IPS-20b (cell line): ENCODE data around the gene SMYD3.

Experiments used
- H3K27ac ChIP-seq: one replicate; pipeline ENCODE4 v1.5.1; 2013; ENCODE audit warnings: low read length
- H3K27me3 ChIP-seq: 2 replicates; pipeline ENCODE4 v1.6.1; 2013; ENCODE audit warnings: mild to moderate bottlenecking, low read length, inconsistent platforms; ENCODE audit not compliant: insufficient read depth
- H3K36me3 ChIP-seq: 2 replicates; pipeline ENCODE4 v1.6.1; 2013; ENCODE audit warnings: low read depth, mild to moderate bottlenecking, inconsistent platforms, low read length, moderate library complexity; ENCODE audit not compliant: insufficient read depth
- H3K4me1 ChIP-seq: 2 replicates; pipeline ENCODE4 v1.6.1; 2013; ENCODE audit warnings: mild to moderate bottlenecking, control low read depth, inconsistent platforms, low read length, moderate library complexity; ENCODE audit not compliant: insufficient read depth
- H3K4me3 ChIP-seq: 2 replicates; pipeline ENCODE4 v1.5.1; 2013; ENCODE audit warnings: mild to moderate bottlenecking, low read length, inconsistent platforms
- H3K9ac ChIP-seq: 2 replicates; pipeline ENCODE4 v1.6.1; 2013; ENCODE audit warnings: low read depth, mild to moderate bottlenecking, inconsistent platforms, low read length, moderate library complexity
- H3K9me3 ChIP-seq: 2 replicates; pipeline ENCODE4 v1.6.1; 2013; ENCODE audit warnings: mild to moderate bottlenecking, low read depth, low read length, inconsistent platforms; ENCODE audit not compliant: insufficient read depth

The SMYD3 gene

GRCh38 chr1:246398126-246398813, 108.8 kb downstream of the SMYD3 start:
- no peaks in the 10 kb centered on the region for H3K36me3 ChIP-seq
- H3K27ac ChIP-seq, result no peak overlapping the region
- H3K27me3 ChIP-seq, result no peaks in the 10 kb centered on the region
- no peak overlapping the region for H3K9ac ChIP-seq
- H3K4me1 ChIP-seq, result no peaks in the 10 kb centered on the region
- H3K4me3 ChIP-seq, result no peak overlapping the region
- no peaks in the 10 kb centered on the region for H3K9me3 ChIP-seq

- Histone ChIP-seq H3K9ac (no peak overlapping the region), H3K27ac (no peak overlapping the region), H3K27me3 (no peaks in the 10 kb centered on the region), H3K36me3 (no peaks in the 10 kb centered on the region), H3K4me3 (no peak overlapping the region), H3K9me3 (no peaks in the 10 kb centered on the region), H3K4me1 (no peaks in the 10 kb centered on the region)
Observed at GRCh38 chr1:246397046-246397445, 110.0 kb downstream of the SMYD3 start.

- no peaks in the 10 kb centered on the region for H3K36me3 ChIP-seq
- 0 out of 2 replicates have a peak, but pooled peaks cover 6% of the 10 kb centered on the region for H3K9me3 ChIP-seq
- H3K27ac ChIP-seq, result no peak overlapping the region
- H3K4me3 ChIP-seq, result no peak overlapping the region
- no peaks in the 10 kb centered on the region for H3K4me1 ChIP-seq
- H3K9ac ChIP-seq, result no peak overlapping the region
- no peaks in the 10 kb centered on the region for H3K27me3 ChIP-seq
Observed at GRCh38 chr1:246396322-246396721, 110.8 kb downstream of the SMYD3 start.

GRCh38 chr1:246394121-246394520, 113.0 kb downstream of the SMYD3 start:
- Histone ChIP-seq H3K4me1 (no peaks in the 10 kb centered on the region), H3K27me3 (no peaks in the 10 kb centered on the region), H3K9me3 (peaks cover 14% of the 10 kb centered on the region; the same call in 1 of the 2 replicates), H3K4me3 (no peak overlapping the region), H3K36me3 (no peaks in the 10 kb centered on the region; the same call in 1 of the 2 replicates), H3K27ac (no peak overlapping the region), H3K9ac (no peak overlapping the region)

GRCh38 chr1:246390855-246391254, 116.2 kb downstream of the SMYD3 start:
- H3K36me3 ChIP-seq, result no peaks in the 10 kb centered on the region; the same call in 1 of the 2 replicates
- H3K9ac ChIP-seq, result no peak overlapping the region
- H3K9me3 ChIP-seq, result peaks cover 14% of the 10 kb centered on the region; the same call in 1 of the 2 replicates
- H3K4me1 ChIP-seq, result no peaks in the 10 kb centered on the region
- H3K4me3 ChIP-seq, result no peak overlapping the region
- H3K27me3 ChIP-seq, result no peaks in the 10 kb centered on the region
- no peak overlapping the region for H3K27ac ChIP-seq

GRCh38 chr1:246384616-246385015, 122.5 kb downstream of the SMYD3 start:
- Histone ChIP-seq H3K4me1 (peaks cover 4% of the 10 kb centered on the region; the same call in 1 of the 2 replicates), H3K9ac (no peak overlapping the region), H3K27ac (no peak overlapping the region), H3K36me3 (no peaks in the 10 kb centered on the region), H3K9me3 (no peaks in the 10 kb centered on the region), H3K4me3 (no peak overlapping the region), H3K27me3 (no peaks in the 10 kb centered on the region)

- peaks cover 4% of the 10 kb centered on the region; the same call in 1 of the 2 replicates for H3K4me1 ChIP-seq
- no peaks in the 10 kb centered on the region for H3K9me3 ChIP-seq
- H3K27ac ChIP-seq, result no peak overlapping the region
- H3K9ac ChIP-seq, result no peak overlapping the region
- no peaks in the 10 kb centered on the region for H3K27me3 ChIP-seq
- no peak overlapping the region for H3K4me3 ChIP-seq
- H3K36me3 ChIP-seq, result no peaks in the 10 kb centered on the region
Observed at GRCh38 chr1:246383791-246384190, 123.3 kb downstream of the SMYD3 start.

GRCh38 chr1:246383239-246383589, 123.9 kb downstream of the SMYD3 start:
- Histone ChIP-seq H3K4me1 (peaks cover 4% of the 10 kb centered on the region; the same call in 1 of the 2 replicates), H3K27me3 (no peaks in the 10 kb centered on the region), H3K9ac (no peak overlapping the region), H3K4me3 (no peak overlapping the region), H3K36me3 (no peaks in the 10 kb centered on the region), H3K9me3 (no peaks in the 10 kb centered on the region), H3K27ac (no peak overlapping the region)

GRCh38 chr1:246382589-246383238, 124.4 kb downstream of the SMYD3 start:
- H3K27ac ChIP-seq, result no peak overlapping the region
- H3K27me3 ChIP-seq, result no peaks in the 10 kb centered on the region
- H3K36me3 ChIP-seq, result no peaks in the 10 kb centered on the region
- H3K9me3 ChIP-seq, result no peaks in the 10 kb centered on the region
- H3K4me1 ChIP-seq, result peaks cover 4% of the 10 kb centered on the region; the same call in 1 of the 2 replicates
- H3K4me3 ChIP-seq, result no peak overlapping the region
- H3K9ac ChIP-seq, result no peak overlapping the region

GRCh38 chr1:246381452-246381851, 125.6 kb downstream of the SMYD3 start:
- H3K9ac ChIP-seq, result no peak overlapping the region
- no peak overlapping the region for H3K4me3 ChIP-seq
- no peaks in the 10 kb centered on the region for H3K27me3 ChIP-seq
- peaks cover 4% of the 10 kb centered on the region; the same call in 1 of the 2 replicates for H3K4me1 ChIP-seq
- H3K9me3 ChIP-seq, result no peaks in the 10 kb centered on the region
- H3K27ac ChIP-seq, result no peak overlapping the region
- H3K36me3 ChIP-seq, result no peaks in the 10 kb centered on the region

- Histone ChIP-seq H3K9ac (no peak overlapping the region), H3K27ac (no peak overlapping the region), H3K36me3 (no peaks in the 10 kb centered on the region), H3K27me3 (no peaks in the 10 kb centered on the region), H3K9me3 (no peaks in the 10 kb centered on the region), H3K4me3 (no peak overlapping the region), H3K4me1 (no peaks in the 10 kb centered on the region)
Observed at GRCh38 chr1:246377625-246378153, 129.4 kb downstream of the SMYD3 start.
